K562 (cell line): ENCODE results near the gene SLC2A9. TPM values are rescaled to one million over a fixed set of nuclear protein-coding genes. Genes with fewer than 3 reads are reported as not detected.

Experiments used
- ATAC-seq: fragments of 200-7000 bp; cut with Tn5 transposase; 3 replicates; pipeline ENCODE4 v1.9.1; 2020; ENCODE audit warnings: moderate library complexity
- BruUV-seq: library from RNA; stranded (reverse); fragments of 400-500 nt; replicated peaks from 2 replicates; lab custom pipeline; 2021; lab: Mats Ljungman, UMichigan
- CTCF ChIA-PET: fragments of 300-600 bp; formaldehyde crosslinking; extraction: SDS; loops from one replicate; lab custom pipeline; 2021; ENCODE audit warnings: low intra/inter-chr PET ratio; lab: Yijun Ruan, JAX
- POLR2A ChIA-PET: fragments of 300-600, 350-650 bp; sonication (Branson Sonifier 250); formaldehyde crosslinking; extraction: SDS; loops from one replicate; lab custom pipeline; 2021; ENCODE audit warnings: antibody characterized with exemption, inconsistent platforms; lab: Yijun Ruan, JAX
- DNase-seq, 4 experiments: peaks; one replicate each; pipeline versions ENCODE4 v3.0.0 to v3.0.0-alpha.2; 2011 to 2018; ENCODE audit warnings: low spot score in 3 of 4, mixed read lengths in 3 of 4; ENCODE audit errors: extremely low read depth in 1 of 4
- FAIRE-seq: peaks from 2 replicates; lab custom pipeline; 2011; peaks lifted over from hg19 to GRCh38; lab: Jason Lieb, UNC
- H2AFZ ChIP-seq: 2 replicates; pipeline ENCODE4 v1.6.0; 2011; ENCODE audit warnings: low read depth, low read length, control low read depth, inconsistent platforms
- H3K27ac ChIP-seq: fragments of 200-600 bp; 3 replicates; pipeline ENCODE4 v1.8.0; 2011; ENCODE audit warnings: low read depth, mild to moderate bottlenecking, control low read depth, inconsistent platforms, low read length, moderate library complexity, mixed read lengths; ENCODE audit errors: extremely low read depth
- H3K27me3 ChIP-seq, 2 experiments: fragments of 300-600 bp in 1 of 2; 2 replicates in 1 of 2; 3 replicates in 1 of 2; pipeline versions ENCODE4 v1.6.0 to v1.8.0; 2011; ENCODE audit warnings: inconsistent platforms in 2 of 2, low read length in 2 of 2, mild to moderate bottlenecking in 1 of 2, mixed read lengths in 1 of 2, moderate library complexity in 1 of 2; ENCODE audit not compliant: control insufficient read depth in 2 of 2, insufficient read depth in 2 of 2
- H3K36me3 ChIP-seq: fragments of 300-600 bp; 3 replicates; pipeline ENCODE4 v1.8.0; 2011; ENCODE audit warnings: mild to moderate bottlenecking, low read length, inconsistent platforms; ENCODE audit not compliant: control insufficient read depth, insufficient read depth
- H3K4me1 ChIP-seq, 2 experiments: fragments of 200-600 bp in 1 of 2; replicated peaks in 1 of 2; 2 replicates in 1 of 2; 3 replicates in 1 of 2; pipeline versions ENCODE4 v1.5.1 to v1.8.0; 2011; ENCODE audit warnings: inconsistent platforms in 2 of 2, low read length in 2 of 2, mild to moderate bottlenecking in 1 of 2, mixed read lengths in 1 of 2, moderate library complexity in 1 of 2; ENCODE audit not compliant: control insufficient read depth in 2 of 2, insufficient read depth in 2 of 2
- H3K4me2 ChIP-seq: 2 replicates; pipeline ENCODE4 v1.6.1; 2011; ENCODE audit warnings: low read length, control low read depth, inconsistent platforms, mixed read lengths; ENCODE audit not compliant: insufficient read depth
- H3K4me3 ChIP-seq: fragments of 200-600 bp; sonication (generic), shearing (Covaris generic); 2 replicates; pipeline ENCODE4 v1.5.1; 2016; ENCODE audit warnings: control low read depth, inconsistent platforms
- H3K79me2 ChIP-seq: fragments of 200-600 bp; 3 replicates; pipeline ENCODE4 v1.8.0; 2011; ENCODE audit warnings: low read length, inconsistent platforms; ENCODE audit not compliant: control insufficient read depth, insufficient read depth
- H3K9ac ChIP-seq, 2 experiments: 2 replicates each; pipeline versions ENCODE4 v1.6.0 to v1.6.1; 2011; ENCODE audit warnings: low read depth in 2 of 2, low read length in 2 of 2, control low read depth in 1 of 2, inconsistent platforms in 1 of 2, mild to moderate bottlenecking in 1 of 2, mixed read lengths in 1 of 2; ENCODE audit not compliant: insufficient read depth in 1 of 2
- H3K9me1 ChIP-seq: one replicate; pipeline ENCODE4 v1.6.0; 2011; ENCODE audit warnings: inconsistent platforms, mild to moderate bottlenecking, low read length, moderate library complexity; ENCODE audit not compliant: control insufficient read depth, insufficient read depth
- H3K9me3 ChIP-seq: replicated peaks from 2 replicates; pipeline ENCODE4 v1.5.1; 2011; ENCODE audit warnings: low read depth, low read length, inconsistent platforms; ENCODE audit not compliant: control insufficient read depth, insufficient read depth
- H4K20me1 ChIP-seq: replicated peaks from 2 replicates; pipeline ENCODE4 v1.6.1; 2011; ENCODE audit warnings: low read length, inconsistent platforms, mixed read lengths; ENCODE audit not compliant: control insufficient read depth, insufficient read depth
- ARID3A ChIP-seq: IDR thresholded peaks from 2 replicates; pipeline ENCODE4 v1.6.1; 2012; ENCODE audit warnings: low read depth, low read length, improper control_type of control experiment, borderline replicate concordance
- CEBPG ChIP-seq, 3 experiments: fragments of 200-800 bp in 1 of 3; sonication (Bioruptor generic) in 1 of 3; sonication (generic) in 1 of 3; formaldehyde crosslinking in 1 of 3; IDR thresholded peaks in 2 of 3; conservative IDR thresholded peaks in 1 of 3; 2 replicates each; pipeline versions ENCODE4 v1.6.1 to v1.8.0; 2016 to 2022; ENCODE audit warnings: missing compliant biosample characterization in 2 of 3, missing genetic modification characterization in 2 of 3, mild to moderate bottlenecking in 1 of 3, missing genetic modification reagents in 1 of 3
- CREM ChIP-seq: IDR thresholded peaks from 2 replicates; pipeline ENCODE4 v1.6.1; 2014; ENCODE audit warnings: antibody characterized with exemption, low read depth
- EGR1 ChIP-seq: fragments of 450-650 bp; conservative IDR thresholded peaks from 2 replicates; pipeline ENCODE4 v1.6.1; 2017; ENCODE audit warnings: mild to moderate bottlenecking
- ELK3 ChIP-seq: fragments of 450-650 bp; formaldehyde crosslinking; IDR thresholded peaks from 2 replicates; pipeline ENCODE4 v1.4.0; 2020; ENCODE audit warnings: mild to moderate bottlenecking
- MCM7 ChIP-seq, 2 experiments: fragments of 450-650 bp; IDR thresholded peaks; 2 replicates each; pipeline ENCODE4 v1.6.1; 2016 to 2018
- REST ChIP-seq, 2 experiments: fragments of 450-650 bp; formaldehyde crosslinking in 1 of 2; IDR thresholded peaks; 2 replicates each; pipeline versions ENCODE4 v1.4.0 to v1.6.1; 2014 to 2020; ENCODE audit warnings: mild to moderate bottlenecking in 2 of 2, borderline replicate concordance in 1 of 2, low read depth in 1 of 2
- SRSF3 ChIP-seq: fragments of 200-400 bp; formaldehyde crosslinking; IDR thresholded peaks from 2 replicates; pipeline ENCODE4 v1.6.1; 2016; ENCODE audit warnings: mild to moderate bottlenecking, low read length, moderate library complexity; ENCODE audit not compliant: insufficient read depth
- ZC3H11A ChIP-seq: IDR thresholded peaks from 2 replicates; pipeline ENCODE4 v1.6.1; 2012; ENCODE audit warnings: low read depth, low read length, improper control_type of control experiment
- ZFP1 ChIP-seq: fragments of 450-650 bp; formaldehyde crosslinking; IDR thresholded peaks from 2 replicates; pipeline ENCODE4 v1.4.0; 2020; ENCODE audit warnings: mild to moderate bottlenecking, mixed read lengths
- ZFPM2 ChIP-seq: fragments of 250-450 bp; sonication (Bioruptor Pico); IDR thresholded peaks from 2 replicates; pipeline ENCODE4 v1.5.1; 2022; ENCODE audit warnings: mild to moderate bottlenecking
- ZNF174 ChIP-seq: fragments of 250-450 bp; sonication (Bioruptor Pico); IDR thresholded peaks from 2 replicates; pipeline ENCODE4 v1.4.0; 2020; ENCODE audit warnings: mild to moderate bottlenecking
- ZNF764 ChIP-seq: fragments of 250-450 bp; sonication (Bioruptor Pico); IDR thresholded peaks from 2 replicates; pipeline ENCODE4 v1.4.0; 2020; ENCODE audit warnings: low read depth, mild to moderate bottlenecking, moderate library complexity
- in situ Hi-C: fragments of 300-500 bp; cut with MboI; formaldehyde crosslinking; loops from 4 replicates; pipeline ENCODE4 v1.15.0; 2018; ENCODE audit warnings: inconsistent platforms, mixed read lengths
- intact Hi-C: fragments of 100-400 bp; cut with micrococcal nuclease; formaldehyde crosslinking; loops from 2 replicates; pipeline ENCODE4 v1.14.2; 2022
- polyA plus RNA-seq, 8 experiments: library from polyadenylated mRNA; depleted of rRNA in 4 of 8; stranded (reverse) in 5 of 8; unstranded in 3 of 8; fragments of >200 nt; fragmentation: Nextera tagmentation in 2 of 8; fragmentation: Illumina TruSeq in 1 of 8; extraction: Ambion mirVana in 2 of 8; extraction: Trizol in 1 of 8; gene quantifications; 2 replicates each; pipeline versions ENCODE4 v1.2.1 to v1.2.3, GENCODE V29; 2011 to 2014; ENCODE audit warnings: inconsistent platforms in 1 of 8, missing spikeins in 1 of 8
- total RNA-seq, 7 experiments: library from RNA; depleted of rRNA in 6 of 7; stranded (reverse); fragments of >200 nt in 6 of 7; fragmentation: Illumina TruSeq in 2 of 7; extraction: Trizol in 2 of 7; gene quantifications; 2 replicates each; pipeline versions ENCODE4 v1.2.1 to v1.2.3, GENCODE V29; 2011 to 2021; ENCODE audit warnings: low replicate concordance in 1 of 7

SLC2A9 gene
- total and polyA plus RNA-seq, 9 of the 15 experiments (the other 6 are each of a cell fraction or from before 2014, with no cell fraction given), result 0.15 to 1.9 (median 0.76) TPM

- Histone ChIP-seq H3K79me2 (no peaks in the 10 kb centered on the region), H3K4me1 (no peaks in the 10 kb centered on the region; a peak in 1 of 5 replicates), H3K27ac (no peak overlapping the region), H4K20me1 (no peaks in the 10 kb centered on the region), H3K4me2 (no peak overlapping the region), H3K9ac (no peak overlapping the region), H3K27me3 (0 out of 5 replicates have a peak, but pooled peaks cover 0 to 4% of the 10 kb centered on the region in 2 experiments), H3K36me3 (no peaks in the 10 kb centered on the region), H3K4me3 (no peak overlapping the region), H3K9me3 (no peaks in the 10 kb centered on the region), H2AFZ (no peak overlapping the region), H3K9me1 (no peaks in the 10 kb centered on the region)
- no TSS peak for BruUV-seq
- DNase-seq (no peak), FAIRE-seq (no peak), ATAC-seq (no peak)
- in situ Hi-C loops, result no loop called here
- intact Hi-C loops, result no loop called here
- ChIA-PET CTCF (no interaction called here), POLR2A (no interaction called here)
- TF ChIP-seq ZFP1 (CRISPR knock-in tag), result no peak
- no peak for TF ChIP-seq ZFPM2
- no peak for TF ChIP-seq ZNF174 (CRISPR knock-in tag)
- TF ChIP-seq CREM, result no peak
- TF ChIP-seq ZC3H11A, result no peak
- TF ChIP-seq ARID3A, result no peak
- TF ChIP-seq CEBPG (CRISPR knock-in tag; IDR thresholded peaks at IDR 0.05), result no peak
- TF ChIP-seq CEBPG (tag; conservative IDR thresholded peaks at IDR 0.05 in 1 of 2, IDR thresholded peaks at IDR 0.05 in 1 of 2), result no peak
- TF ChIP-seq MCM7 (IDR thresholded peaks at IDR 0.05), result no peak
- no peak for TF ChIP-seq ZNF764
- TF ChIP-seq SRSF3, result no peak
- no peak for TF ChIP-seq ELK3
- TF ChIP-seq REST (IDR thresholded peaks at IDR 0.05; ENCODE audit: borderline replicate concordance), result no peak
- TF ChIP-seq REST (CRISPR knock-in tag; IDR thresholded peaks at IDR 0.05; ENCODE audit: low read depth), result no peak
- no peak for TF ChIP-seq EGR1
Observed at GRCh38 chr4:9968472-9968871, 52.8 kb downstream of the SLC2A9 start.
